ENCODE measurements around the gene MIAT.

The MIAT gene

DNA sequence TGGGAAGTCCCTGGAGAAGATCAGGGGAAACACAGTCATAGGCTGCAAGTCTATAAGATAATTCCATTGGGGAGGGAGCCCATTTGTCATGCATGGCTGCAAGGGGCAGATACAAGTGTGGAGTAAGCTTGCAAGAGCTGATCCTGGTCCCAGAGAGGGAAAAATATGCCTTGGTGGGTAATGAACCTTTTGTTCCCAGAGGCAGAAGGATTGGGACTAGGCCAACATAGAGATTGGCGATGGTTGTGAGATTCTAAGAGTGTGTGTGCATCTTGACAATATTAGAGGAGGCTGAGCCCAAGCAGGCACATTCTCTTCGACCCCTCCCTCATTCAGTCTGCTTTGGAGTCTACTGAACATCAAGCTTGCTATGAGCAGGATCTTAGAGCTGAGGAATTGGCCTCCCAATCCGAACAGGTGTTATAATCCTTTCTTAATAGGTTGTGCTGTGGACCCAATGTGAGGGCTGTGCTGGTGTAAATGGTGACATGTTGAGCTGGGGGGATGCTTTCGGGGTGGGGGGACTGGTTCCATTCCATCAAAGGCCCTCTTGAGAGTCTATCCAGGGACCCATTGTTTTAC lies 18.4 kb downstream of the MIAT start:
- H3K27me3 ChIP-seq (replicated peaks; ENCODE audit: control insufficient read depth, insufficient read depth, low read length), result no peaks in the 10 kb centered on the region
- H3K36me3 ChIP-seq (ENCODE audit: control insufficient read depth, insufficient read depth, low read length), result peaks cover 1% of the 10 kb centered on the region
- TF ChIP-seq, protein P1, sequence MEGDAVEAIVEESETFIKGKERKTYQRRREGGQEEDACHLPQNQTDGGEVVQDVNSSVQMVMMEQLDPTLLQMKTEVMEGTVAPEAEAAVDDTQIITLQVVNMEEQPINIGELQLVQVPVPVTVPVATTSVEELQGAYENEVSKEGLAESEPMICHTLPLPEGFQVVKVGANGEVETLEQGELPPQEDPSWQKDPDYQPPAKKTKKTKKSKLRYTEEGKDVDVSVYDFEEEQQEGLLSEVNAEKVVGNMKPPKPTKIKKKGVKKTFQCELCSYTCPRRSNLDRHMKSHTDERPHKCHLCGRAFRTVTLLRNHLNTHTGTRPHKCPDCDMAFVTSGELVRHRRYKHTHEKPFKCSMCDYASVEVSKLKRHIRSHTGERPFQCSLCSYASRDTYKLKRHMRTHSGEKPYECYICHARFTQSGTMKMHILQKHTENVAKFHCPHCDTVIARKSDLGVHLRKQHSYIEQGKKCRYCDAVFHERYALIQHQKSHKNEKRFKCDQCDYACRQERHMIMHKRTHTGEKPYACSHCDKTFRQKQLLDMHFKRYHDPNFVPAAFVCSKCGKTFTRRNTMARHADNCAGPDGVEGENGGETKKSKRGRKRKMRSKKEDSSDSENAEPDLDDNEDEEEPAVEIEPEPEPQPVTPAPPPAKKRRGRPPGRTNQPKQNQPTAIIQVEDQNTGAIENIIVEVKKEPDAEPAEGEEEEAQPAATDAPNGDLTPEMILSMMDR (IDR thresholded peaks at IDR 0.05; ENCODE audit: insufficient read depth, low read length, poor library complexity, severe bottlenecking), result no peak
- DNase-seq (ENCODE audit: extremely low read depth, insufficient read length), result no peak
- no peak overlapping the region for H3K4me3 ChIP-seq (replicated peaks; ENCODE audit: low read depth, low read length)

DNA sequence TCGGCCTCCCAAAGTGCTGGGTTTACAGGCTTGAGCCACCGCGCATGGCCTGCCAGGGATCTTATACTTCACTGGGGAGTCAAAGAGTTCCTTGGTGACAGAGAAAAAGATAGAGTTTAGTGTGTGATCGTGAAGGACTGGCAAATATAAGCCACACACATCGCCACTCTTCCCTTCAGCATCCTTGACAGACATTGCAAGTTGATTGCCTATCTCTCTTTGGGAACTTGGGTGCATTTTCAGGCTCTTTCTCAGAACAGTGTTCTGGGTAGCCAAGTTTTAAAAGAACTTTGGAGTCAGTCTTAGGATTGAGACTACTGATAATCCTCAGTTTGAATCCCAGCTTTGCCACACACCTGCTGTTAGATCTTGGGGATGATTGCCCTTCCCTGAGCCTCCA lies 19.8 kb downstream of the MIAT start:
- no peak for DNase-seq (ENCODE audit: extremely low read depth, insufficient read length)
- TF ChIP-seq, protein P1 (IDR thresholded peaks at IDR 0.05; ENCODE audit: insufficient read depth, low read length, poor library complexity, severe bottlenecking), result no peak
- no peak overlapping the region for H3K4me3 ChIP-seq (replicated peaks; ENCODE audit: low read depth, low read length)
- H3K27me3 ChIP-seq (replicated peaks; ENCODE audit: control insufficient read depth, insufficient read depth, low read length), result no peaks in the 10 kb centered on the region
- H3K36me3 ChIP-seq (ENCODE audit: control insufficient read depth, insufficient read depth, low read length), result peaks cover 6% of the 10 kb centered on the region

DNA sequence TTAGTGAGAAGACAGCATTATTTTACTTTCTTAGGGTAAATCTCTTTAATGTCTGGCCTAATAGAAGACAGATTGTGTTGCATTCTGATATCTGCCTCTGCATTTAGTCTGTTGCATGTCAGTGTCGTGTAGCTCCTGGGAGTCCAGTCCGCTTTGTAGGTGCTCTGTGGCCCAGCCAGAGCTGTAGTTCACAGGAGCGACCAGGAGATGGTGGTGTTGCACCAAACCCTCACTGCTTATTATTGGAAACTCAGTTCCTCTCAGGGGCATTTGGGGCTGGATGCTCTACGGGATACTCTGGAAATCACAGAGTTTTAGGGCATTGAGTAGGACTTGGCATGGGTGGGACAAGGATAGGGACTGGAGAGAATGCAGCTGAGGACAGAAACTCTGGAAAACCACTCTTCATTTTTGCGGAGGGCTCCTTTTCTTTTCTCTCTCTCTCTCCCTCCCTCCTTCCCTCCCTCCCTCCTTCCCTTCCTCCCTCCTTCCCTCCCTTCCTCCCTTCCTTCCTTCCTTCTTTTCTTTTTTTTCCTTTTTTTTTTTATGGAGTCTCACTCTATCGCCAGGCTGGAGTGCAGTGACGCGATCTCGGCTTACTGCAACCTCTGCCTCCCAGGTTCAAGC lies 21.7 kb downstream of the MIAT start:
- TF ChIP-seq, protein P1 (IDR thresholded peaks at IDR 0.05; ENCODE audit: insufficient read depth, low read length, poor library complexity, severe bottlenecking), result peak; percentile 94
- no peaks in the 10 kb centered on the region for H3K27me3 ChIP-seq (replicated peaks; ENCODE audit: control insufficient read depth, insufficient read depth, low read length)
- DNase-seq (ENCODE audit: extremely low read depth, insufficient read length), result no peak
- no peak overlapping the region for H3K4me3 ChIP-seq (replicated peaks; ENCODE audit: low read depth, low read length)
- peaks cover 8% of the 10 kb centered on the region for H3K36me3 ChIP-seq (ENCODE audit: control insufficient read depth, insufficient read depth, low read length)

DNA sequence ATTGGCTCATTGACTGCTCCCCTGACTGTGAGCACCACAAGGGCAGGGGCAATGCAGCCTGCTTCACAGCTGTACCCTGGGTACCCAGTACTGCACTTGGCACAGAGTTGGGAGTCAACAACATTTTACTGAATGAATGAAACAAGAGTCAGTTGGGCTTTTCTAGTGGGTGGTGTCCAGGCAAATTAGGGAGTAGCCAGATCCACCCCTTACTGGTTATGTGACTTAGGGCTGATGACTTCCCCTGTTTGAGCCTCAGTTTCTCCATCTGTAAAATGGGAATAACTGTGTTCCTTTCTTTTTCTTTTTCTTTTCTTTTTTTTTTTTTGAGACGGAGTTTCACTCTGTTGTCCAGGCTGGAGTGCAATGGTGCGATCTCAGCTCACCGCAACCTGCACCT lies 23.1 kb downstream of the MIAT start:
- no peak overlapping the region for H3K4me3 ChIP-seq (replicated peaks; ENCODE audit: low read depth, low read length)
- peaks cover 8% of the 10 kb centered on the region for H3K36me3 ChIP-seq (ENCODE audit: control insufficient read depth, insufficient read depth, low read length)
- TF ChIP-seq, protein P1 (IDR thresholded peaks at IDR 0.05; ENCODE audit: insufficient read depth, low read length, poor library complexity, severe bottlenecking), result no peak
- DNase-seq (ENCODE audit: extremely low read depth, insufficient read length), result no peak
- H3K27me3 ChIP-seq (replicated peaks; ENCODE audit: control insufficient read depth, insufficient read depth, low read length), result no peaks in the 10 kb centered on the region; the same call in 1 of the 2 replicates

DNA sequence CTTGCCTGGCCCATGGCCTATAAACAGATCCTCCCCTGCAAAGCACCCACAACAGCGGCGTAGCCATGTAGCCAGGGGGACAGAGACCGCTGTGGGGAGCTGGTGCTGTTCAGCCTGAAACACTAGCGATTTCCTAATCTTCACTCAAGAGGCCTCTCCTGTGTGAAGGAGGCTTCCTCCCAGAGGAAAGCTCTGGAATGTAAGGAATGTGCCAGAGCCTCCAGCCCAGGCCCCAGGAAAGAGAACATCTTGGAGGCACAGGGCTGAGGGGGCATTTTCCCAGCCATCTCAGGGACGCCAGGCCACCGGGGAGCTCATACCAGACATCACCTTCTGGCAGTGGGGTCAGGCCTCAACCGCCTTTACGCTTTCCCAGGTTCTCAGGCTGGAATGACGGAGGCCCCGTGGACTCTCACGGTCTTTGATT lies 24.0 kb downstream of the MIAT start:
- no peak for DNase-seq (ENCODE audit: extremely low read depth, insufficient read length)
- Histone ChIP-seq H3K27me3 (replicated peaks; ENCODE audit: control insufficient read depth, insufficient read depth, low read length) (no peaks in the 10 kb centered on the region; the same call in 1 of the 2 replicates), H3K36me3 (ENCODE audit: control insufficient read depth, insufficient read depth, low read length) (peaks cover 8% of the 10 kb centered on the region), H3K4me3 (replicated peaks; ENCODE audit: low read depth, low read length) (no peak overlapping the region)
- TF ChIP-seq, protein P1 (IDR thresholded peaks at IDR 0.05; ENCODE audit: insufficient read depth, low read length, poor library complexity, severe bottlenecking), result no peak

All from GM06990 (cell line).